Measurements from ENCODE around the gene POU6F2.

GRCh38 chr7:39306016-39306570, 328.4 kb downstream of the POU6F2 start:
- TF ChIP-seq, protein P1, sequence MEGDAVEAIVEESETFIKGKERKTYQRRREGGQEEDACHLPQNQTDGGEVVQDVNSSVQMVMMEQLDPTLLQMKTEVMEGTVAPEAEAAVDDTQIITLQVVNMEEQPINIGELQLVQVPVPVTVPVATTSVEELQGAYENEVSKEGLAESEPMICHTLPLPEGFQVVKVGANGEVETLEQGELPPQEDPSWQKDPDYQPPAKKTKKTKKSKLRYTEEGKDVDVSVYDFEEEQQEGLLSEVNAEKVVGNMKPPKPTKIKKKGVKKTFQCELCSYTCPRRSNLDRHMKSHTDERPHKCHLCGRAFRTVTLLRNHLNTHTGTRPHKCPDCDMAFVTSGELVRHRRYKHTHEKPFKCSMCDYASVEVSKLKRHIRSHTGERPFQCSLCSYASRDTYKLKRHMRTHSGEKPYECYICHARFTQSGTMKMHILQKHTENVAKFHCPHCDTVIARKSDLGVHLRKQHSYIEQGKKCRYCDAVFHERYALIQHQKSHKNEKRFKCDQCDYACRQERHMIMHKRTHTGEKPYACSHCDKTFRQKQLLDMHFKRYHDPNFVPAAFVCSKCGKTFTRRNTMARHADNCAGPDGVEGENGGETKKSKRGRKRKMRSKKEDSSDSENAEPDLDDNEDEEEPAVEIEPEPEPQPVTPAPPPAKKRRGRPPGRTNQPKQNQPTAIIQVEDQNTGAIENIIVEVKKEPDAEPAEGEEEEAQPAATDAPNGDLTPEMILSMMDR (IDR thresholded peaks at IDR 0.05), result no peak
- TF ChIP-seq EP300 (IDR thresholded peaks at IDR 0.05) (no peak), POLR2AphosphoS5 (IDR thresholded peaks at IDR 0.05) (no peak)
